Urinary bladder (tissue), 4 donors: ENCODE results near the gene SMC6. TPM values are rescaled to one million over a fixed set of nuclear protein-coding genes. Genes with fewer than 3 reads are reported as not detected.

Source experiments
- DNase-seq: peaks from one replicate; pipeline ENCODE4 v3.0.0-alpha.2; 2015; ENCODE audit errors: extremely low spot score
- H3K27ac ChIP-seq: one replicate; pipeline ENCODE4 v1.5.1; 2013; ENCODE audit warnings: low read depth, mild to moderate bottlenecking, moderate library complexity
- H3K36me3 ChIP-seq: one replicate; pipeline ENCODE4 v1.6.1; 2013; ENCODE audit warnings: mild to moderate bottlenecking, moderate library complexity; ENCODE audit not compliant: insufficient read depth
- H3K4me1 ChIP-seq: one replicate; pipeline ENCODE4 v1.6.1; 2013; ENCODE audit warnings: mild to moderate bottlenecking, moderate library complexity; ENCODE audit not compliant: insufficient read depth
- H3K4me3 ChIP-seq: one replicate; pipeline ENCODE4 v1.5.1; 2013; ENCODE audit warnings: low read depth, low read length
- WGBS: extraction: QIAGEN DNeasy Blood & Tissue Kit; methylation state at CpG from one replicate; pipeline ENCODE4 v1.1.7; 2013; 5-methylcytosine and 5-hydroxymethylcytosine counted together
- polyA plus RNA-seq: library from polyadenylated mRNA; stranded (reverse); fragments of 200-250 nt; gene quantifications from one replicate; pipeline ENCODE4 v1.2.3, GENCODE V29; 2013
- total RNA-seq: library from RNA; depleted of rRNA; stranded (reverse); fragments of >200 nt; gene quantifications from one replicate; pipeline ENCODE4 v1.2.3, GENCODE V29; 2014
- donor health status: healthy with polysubstance abuse.
- donor health status: healthy.

SMC6 gene
- total and polyA plus RNA-seq, 2 donors = 7.6 to 50.0 TPM

- Histone ChIP-seq H3K27ac (no peak overlapping the region), H3K36me3 (peaks cover 4% of the 10 kb centered on the region), H3K4me3 (no peak overlapping the region), H3K4me1 (no peaks in the 10 kb centered on the region)
- no peak for DNase-seq
- WGBS = 76% methylated on average over 4 of the region's 4 CpGs
Measured at GRCh38 chr2:17719562-17720371, 33.8 kb downstream of the SMC6 start.

DNA sequence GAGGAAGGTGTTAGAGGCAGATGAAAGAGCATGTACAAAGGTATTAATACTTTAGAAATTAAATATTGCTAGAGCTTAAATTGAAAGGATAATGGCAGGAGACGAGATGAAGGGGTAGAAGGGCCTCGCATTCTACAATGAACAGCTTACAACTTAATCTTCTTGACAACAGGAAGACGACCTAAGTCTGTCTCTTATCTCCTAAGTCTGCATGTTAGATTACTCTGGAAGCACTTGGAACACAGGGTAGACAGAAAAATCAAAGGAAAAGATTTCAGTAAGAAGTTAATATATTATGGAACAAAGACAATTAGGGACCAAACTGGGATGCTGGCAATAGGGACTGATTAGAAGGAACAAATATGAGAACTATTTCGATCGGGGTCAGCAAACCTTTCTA is 34.9 kb downstream of the SMC6 start:
- H3K27ac ChIP-seq = no peak overlapping the region
- 73% methylated on average over 5 of the region's 5 CpGs for WGBS
- no peak for DNase-seq
- H3K36me3 ChIP-seq = peaks cover 5% of the 10 kb centered on the region
- H3K4me3 ChIP-seq = no peak overlapping the region
- no peaks in the 10 kb centered on the region for H3K4me1 ChIP-seq

DNA sequence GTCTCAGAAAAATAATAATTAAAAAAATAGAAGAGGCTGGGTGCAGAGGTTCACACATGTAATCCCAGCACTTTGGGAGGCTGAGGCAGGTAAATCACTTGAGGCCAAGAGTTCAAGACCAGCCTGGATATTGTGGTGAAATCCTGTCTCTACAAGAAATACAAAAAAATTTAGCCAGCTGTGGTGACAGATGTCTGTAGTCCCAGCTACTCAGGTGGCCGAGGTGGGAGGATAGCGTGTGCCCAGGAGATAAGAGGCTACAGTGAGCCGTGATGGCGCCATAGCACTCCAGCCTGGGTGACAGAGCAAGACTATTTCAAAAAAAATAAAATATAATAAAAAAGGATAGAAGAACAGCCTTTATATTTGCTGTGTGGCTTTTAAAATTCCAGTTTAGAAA is 35.9 kb downstream of the SMC6 start:
- H3K4me1 ChIP-seq = no peaks in the 10 kb centered on the region
- peaks cover 5% of the 10 kb centered on the region for H3K36me3 ChIP-seq
- WGBS = 96% methylated on average over 4 of the region's 4 CpGs
- no peak overlapping the region for H3K27ac ChIP-seq
- no peak overlapping the region for H3K4me3 ChIP-seq
- no peak for DNase-seq

- whole genome bisulfite sequencing = 97% methylated on average over 1 of the region's 1 CpG
- H3K27ac ChIP-seq = no peak overlapping the region
Measured at GRCh38 chr2:17713291-17713690, 40.3 kb downstream of the SMC6 start.

GRCh38 chr2:17710547-17711248 is 42.9 kb downstream of the SMC6 start:
- no peaks in the 10 kb centered on the region for H3K4me1 ChIP-seq
- WGBS = 94% methylated on average over 9 of the region's 9 CpGs
- peaks cover 2% of the 10 kb centered on the region for H3K36me3 ChIP-seq
- no peak for DNase-seq
- H3K4me3 ChIP-seq = no peak overlapping the region
- H3K27ac ChIP-seq = no peak overlapping the region

More at GRCh38 chr2:17713291-17713690, 40.3 kb downstream of the SMC6 start:
- DNase-seq = no peak
- Histone ChIP-seq H3K36me3 (peaks cover 5% of the 10 kb centered on the region), H3K4me1 (no peaks in the 10 kb centered on the region), H3K4me3 (no peak overlapping the region)

DNA sequence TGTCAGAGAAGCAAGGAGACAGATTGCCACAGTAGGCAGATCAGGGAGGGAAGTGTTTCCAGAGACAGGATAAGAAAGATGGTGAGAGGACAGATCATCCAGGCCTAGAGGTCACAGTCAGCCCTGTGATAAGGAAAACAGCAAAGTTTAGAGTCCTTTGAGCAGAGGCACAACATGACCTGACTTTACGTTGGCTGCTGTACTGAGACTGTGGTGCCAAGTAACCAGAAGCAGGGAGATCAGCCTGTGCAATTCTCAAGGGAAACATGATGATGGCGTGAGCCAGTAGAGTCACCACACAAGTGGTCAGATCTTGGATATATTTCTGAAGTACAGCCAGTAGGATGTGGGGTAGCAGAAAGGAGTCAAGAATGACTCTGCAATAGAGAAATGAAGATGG is 43.7 kb downstream of the SMC6 start:
- H3K4me3 ChIP-seq = no peak overlapping the region
- no peaks in the 10 kb centered on the region for H3K4me1 ChIP-seq
- H3K27ac ChIP-seq = no peak overlapping the region
- H3K36me3 ChIP-seq = peaks cover 2% of the 10 kb centered on the region
- DNase-seq = no peak
- WGBS = 93% methylated on average over 2 of the region's 2 CpGs

GRCh38 chr2:17708501-17708900 is 45.1 kb downstream of the SMC6 start:
- Histone ChIP-seq H3K36me3 (no peaks in the 10 kb centered on the region), H3K4me1 (no peaks in the 10 kb centered on the region), H3K27ac (no peak overlapping the region), H3K4me3 (no peak overlapping the region)
- 98% methylated on average over 1 of the region's 1 CpG for WGBS
- DNase-seq = no peak

- Histone ChIP-seq H3K4me1 (no peaks in the 10 kb centered on the region), H3K4me3 (no peak overlapping the region), H3K27ac (no peak overlapping the region), H3K36me3 (peaks cover 1% of the 10 kb centered on the region)
- no peak for DNase-seq
- 89% methylated on average over 4 of the region's 4 CpGs for WGBS
Measured at GRCh38 chr2:17706845-17707244, 46.8 kb downstream of the SMC6 start.

- Histone ChIP-seq H3K4me1 (no peaks in the 10 kb centered on the region), H3K27ac (no peak overlapping the region), H3K36me3 (peaks cover 4% of the 10 kb centered on the region), H3K4me3 (no peak overlapping the region)
- no peak for DNase-seq
- 98% methylated on average over 7 of the region's 7 CpGs for WGBS
Measured at GRCh38 chr2:17690776-17691175, 62.8 kb downstream of the SMC6 start.

- peaks cover 3% of the 10 kb centered on the region for H3K36me3 ChIP-seq
- DNase-seq = no peak
- no peak overlapping the region for H3K27ac ChIP-seq
- WGBS = 85% methylated on average over 6 of the region's 6 CpGs
- no peak overlapping the region for H3K4me3 ChIP-seq
- H3K4me1 ChIP-seq = no peaks in the 10 kb centered on the region
Measured at GRCh38 chr2:17689010-17689409, 64.6 kb downstream of the SMC6 start.

DNA sequence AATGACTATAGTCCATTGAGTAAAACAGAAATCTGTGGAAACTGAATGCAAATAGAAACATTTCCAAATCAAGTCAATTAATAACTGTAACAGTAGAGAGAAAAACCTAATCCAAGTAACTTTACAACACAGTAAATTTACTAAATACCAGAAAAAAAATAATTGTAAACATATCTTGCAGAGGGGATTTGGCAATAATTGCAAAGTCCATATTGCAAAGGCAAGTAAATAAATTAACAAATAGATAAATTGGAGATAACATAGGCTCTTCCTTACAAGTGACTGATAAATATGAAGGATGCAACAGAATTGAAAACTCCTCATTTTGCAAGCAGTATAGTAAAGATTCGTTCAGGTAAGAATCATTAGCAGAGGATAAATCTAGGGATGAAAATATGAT is 65.0 kb downstream of the SMC6 start:
- Histone ChIP-seq H3K4me3 (no peak overlapping the region), H3K27ac (no peak overlapping the region), H3K4me1 (no peaks in the 10 kb centered on the region), H3K36me3 (peaks cover 3% of the 10 kb centered on the region)
- DNase-seq = no peak
- WGBS = 71% methylated on average over 1 of the region's 1 CpG

GRCh38 chr2:17683981-17684380 is 69.6 kb downstream of the SMC6 start:
- H3K4me3 ChIP-seq = no peak overlapping the region
- H3K36me3 ChIP-seq = peaks cover 3% of the 10 kb centered on the region
- WGBS = 89% methylated on average over 2 of the region's 2 CpGs
- DNase-seq = no peak
- H3K4me1 ChIP-seq = no peaks in the 10 kb centered on the region
- H3K27ac ChIP-seq = no peak overlapping the region

- no peaks in the 10 kb centered on the region for H3K36me3 ChIP-seq
- no peak overlapping the region for H3K27ac ChIP-seq
- WGBS = 87% methylated on average over 6 of the region's 6 CpGs
- no peak for DNase-seq
- H3K4me1 ChIP-seq = no peaks in the 10 kb centered on the region
- no peak overlapping the region for H3K4me3 ChIP-seq
Measured at GRCh38 chr2:17682098-17682857, 71.3 kb downstream of the SMC6 start.

GRCh38 chr2:17680119-17680518 is 73.5 kb downstream of the SMC6 start:
- WGBS = 93% methylated on average over 3 of the region's 3 CpGs
- no peaks in the 10 kb centered on the region for H3K36me3 ChIP-seq

More at GRCh38 chr2:17680119-17680518, 73.5 kb downstream of the SMC6 start:
- no peak overlapping the region for H3K27ac ChIP-seq
- H3K4me3 ChIP-seq = no peak overlapping the region
- H3K4me1 ChIP-seq = no peaks in the 10 kb centered on the region
- DNase-seq = no peak
